Pulmonary artery endothelial cell (primary cell): ENCODE measurements around the gene RHOU. TPM values are rescaled to one million over a fixed set of nuclear protein-coding genes. Genes with fewer than 3 reads are reported as not detected.

ENCODE experiments used
- DNase-seq: peaks from one replicate; pipeline ENCODE4 v3.0.0-alpha.2; 2011; ENCODE audit warnings: low read depth, low spot score
- total RNA-seq: library from RNA; depleted of rRNA; stranded (reverse); fragments of >200 nt; gene quantifications from 2 replicates; pipeline ENCODE4 v1.2.3, GENCODE V29; 2014

The RHOU gene
- total RNA-seq, 1 donor from 2014 or later = 0.79 TPM

DNA sequence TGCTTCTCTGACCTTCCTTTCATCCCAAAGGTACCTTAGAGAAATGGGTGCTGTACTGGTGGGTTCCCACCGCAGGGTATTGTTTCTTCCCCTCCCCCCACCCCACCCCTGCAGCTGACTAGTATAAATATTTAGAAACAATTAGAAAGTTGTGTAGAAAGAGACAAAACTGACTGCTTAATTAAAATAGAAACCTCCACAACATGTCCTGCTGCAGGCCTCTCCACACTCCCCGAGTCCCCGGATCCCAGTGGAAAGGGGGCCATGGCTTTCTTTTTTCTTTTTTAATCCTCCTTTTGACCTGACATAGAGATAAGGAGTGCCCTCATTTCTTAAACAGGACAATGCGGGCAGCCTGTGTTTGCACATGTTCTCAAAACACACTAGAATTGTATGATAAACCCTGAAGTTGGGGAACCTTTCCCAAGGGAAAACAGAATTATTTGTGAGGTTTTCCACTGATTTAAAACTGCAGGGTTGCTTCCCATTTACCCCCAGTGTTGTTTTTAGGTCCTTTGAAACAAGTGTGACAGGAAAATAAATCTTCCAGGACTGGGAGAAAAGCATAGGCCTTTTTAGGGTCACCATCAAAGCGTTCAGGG lies 1.7 kb downstream of the RHOU start:
- DNase-seq = no peak

DNA sequence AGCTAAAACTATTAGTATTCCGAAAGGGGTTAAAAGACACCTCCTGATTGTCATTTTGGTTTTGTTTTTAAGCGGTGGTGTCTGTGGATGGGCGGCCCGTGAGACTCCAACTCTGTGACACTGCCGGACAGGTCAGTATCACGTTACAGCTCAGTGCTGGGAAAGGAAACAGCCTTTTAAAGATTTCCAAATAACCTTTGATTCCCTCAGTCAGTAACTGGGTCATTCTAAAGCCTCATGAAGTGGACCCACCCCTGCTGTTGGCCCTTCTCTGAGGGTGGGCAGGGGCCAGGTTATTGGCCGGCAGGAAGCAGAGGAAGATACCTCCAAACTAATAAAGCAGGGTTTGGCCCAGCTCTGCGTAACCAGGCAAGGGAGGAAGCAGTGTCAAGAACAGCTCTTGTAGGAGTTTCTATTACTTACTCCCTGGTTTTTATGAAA lies 2.3 kb downstream of the RHOU start:
- no peak for DNase-seq

DNA sequence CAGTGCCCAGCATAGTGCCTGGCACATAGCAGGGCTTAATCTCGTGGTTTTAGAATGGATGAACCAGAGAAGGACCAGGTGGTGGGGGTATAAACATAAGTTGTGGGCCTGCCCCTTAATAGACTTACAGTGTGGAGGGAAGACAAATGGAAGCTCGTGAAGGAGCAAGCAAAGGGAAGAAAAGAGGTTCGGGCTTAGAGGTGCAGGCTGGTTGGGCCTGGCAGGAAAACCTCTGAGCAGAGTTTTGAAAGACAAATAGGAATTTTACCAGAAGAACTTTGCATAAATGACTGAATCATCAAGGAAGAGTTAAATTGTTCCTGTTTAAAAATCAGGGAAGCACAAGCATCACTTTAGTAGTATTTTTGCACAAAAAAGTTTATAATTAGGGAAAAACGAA lies 4.5 kb downstream of the RHOU start:
- no peak for DNase-seq

DNA sequence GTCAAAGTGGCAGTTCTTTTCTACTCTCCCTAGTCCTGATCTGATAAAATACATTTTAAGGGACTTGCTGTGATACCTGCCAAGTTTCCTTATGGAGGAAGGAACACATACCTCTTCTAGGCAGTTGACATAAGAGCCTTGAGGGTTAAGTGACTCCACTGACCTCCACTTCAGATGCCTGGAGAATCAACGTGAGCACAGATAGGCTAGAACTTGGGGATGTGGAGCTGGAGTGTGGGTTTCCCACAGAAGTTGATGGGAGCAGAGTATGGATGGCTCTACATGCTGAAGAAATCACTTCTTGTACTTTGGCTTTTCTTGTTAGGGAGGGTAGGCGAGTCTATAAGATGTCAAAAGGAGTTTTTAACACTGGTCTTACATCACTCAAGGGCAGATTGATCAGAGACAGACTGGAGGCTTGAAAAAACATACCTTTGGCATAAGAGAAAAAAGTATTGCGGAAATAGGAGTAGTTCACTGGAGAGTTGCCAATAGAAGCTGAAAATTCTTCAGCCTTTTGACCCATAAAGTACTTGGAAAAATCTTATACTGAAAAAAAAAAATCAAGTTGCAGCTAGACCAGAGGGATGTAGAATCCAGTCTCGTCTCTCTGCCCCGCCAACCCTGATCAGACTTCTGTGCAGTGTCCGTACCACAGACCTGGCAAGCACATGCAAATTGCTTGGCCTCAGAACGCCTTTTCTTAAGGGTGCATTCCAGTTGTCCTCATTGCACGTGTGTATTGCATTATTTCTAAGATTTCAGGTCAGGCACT lies 5.5 kb downstream of the RHOU start:
- DNase-seq = no peak

DNA sequence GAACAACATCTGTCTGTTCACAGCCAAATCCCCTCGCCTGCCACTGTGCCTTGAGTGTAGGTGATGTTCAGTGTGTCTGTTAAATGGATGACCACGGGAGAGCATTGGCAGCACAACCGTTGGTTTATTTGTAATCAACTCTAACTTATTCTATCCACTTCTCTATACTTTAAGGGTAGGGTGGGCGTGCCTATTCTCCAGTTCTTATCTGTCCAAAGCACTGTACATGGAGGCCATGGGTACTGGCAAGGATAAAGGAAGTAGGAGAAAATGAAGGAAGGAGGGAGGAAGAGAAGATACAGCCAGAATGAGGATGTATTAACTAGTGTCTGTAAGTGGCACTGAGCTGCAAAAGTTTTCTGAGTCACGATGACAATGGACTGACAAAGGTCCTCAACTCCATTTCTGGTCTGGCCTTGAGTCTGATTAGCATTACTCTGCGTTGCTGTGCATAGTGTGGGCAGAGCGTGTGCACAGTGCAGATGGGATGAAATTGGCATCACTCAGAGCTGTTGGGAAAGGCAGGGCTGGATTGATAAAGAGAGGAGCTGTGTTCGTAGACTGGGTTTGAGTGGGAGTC lies 7.1 kb downstream of the RHOU start:
- no peak for DNase-seq

DNA sequence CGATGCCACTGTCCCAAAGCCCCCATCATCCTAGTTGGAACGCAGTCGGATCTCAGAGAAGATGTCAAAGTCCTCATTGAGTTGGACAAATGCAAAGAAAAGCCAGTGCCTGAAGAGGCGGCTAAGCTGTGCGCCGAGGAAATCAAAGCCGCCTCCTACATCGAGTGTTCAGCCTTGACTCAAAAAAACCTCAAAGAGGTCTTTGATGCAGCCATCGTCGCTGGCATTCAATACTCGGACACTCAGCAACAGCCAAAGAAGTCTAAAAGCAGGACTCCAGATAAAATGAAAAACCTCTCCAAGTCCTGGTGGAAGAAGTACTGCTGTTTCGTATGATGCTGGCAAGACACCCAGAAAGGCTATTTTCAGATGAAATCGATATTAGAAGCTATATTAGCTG lies 8.1 kb downstream of the RHOU start:
- DNase-seq = no peak

DNA sequence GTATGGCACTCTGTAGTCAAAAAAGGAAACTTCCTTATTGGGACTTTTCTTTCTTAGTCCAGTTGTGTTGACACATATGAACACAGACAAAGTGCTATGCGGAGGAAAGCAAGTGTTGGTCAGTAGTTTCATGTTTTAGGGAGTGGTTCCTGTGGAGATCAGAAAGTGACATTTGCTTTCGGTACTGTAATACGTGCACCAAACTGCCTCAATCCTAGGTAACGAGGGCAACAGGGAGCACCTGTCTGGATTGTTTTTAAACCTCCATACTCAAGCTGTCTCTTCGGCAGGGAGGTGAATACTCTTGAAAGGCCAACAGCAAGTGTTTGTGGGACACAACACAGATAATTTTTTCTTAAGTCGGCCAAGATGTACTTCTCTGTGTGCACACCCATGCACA lies 9.1 kb downstream of the RHOU start:
- no peak for DNase-seq

DNA sequence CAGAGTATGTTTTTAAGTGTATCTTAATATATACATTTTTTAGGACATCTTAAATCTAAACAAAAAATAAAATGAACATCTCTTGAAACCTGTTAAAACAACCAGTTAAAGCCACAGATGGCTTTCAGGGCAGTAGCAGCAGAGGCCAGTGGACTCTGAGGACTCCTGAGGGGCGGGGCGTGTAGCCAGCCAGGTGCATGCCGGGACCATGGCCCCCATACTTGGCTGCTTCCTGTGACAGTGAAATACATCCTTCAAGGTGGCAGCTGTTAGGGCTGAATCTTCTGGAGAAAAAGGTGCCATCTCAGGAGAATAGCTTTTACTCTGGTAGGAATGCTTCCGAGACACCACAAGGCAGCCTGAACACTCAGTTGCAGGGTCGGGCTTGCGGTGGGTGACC lies 9.6 kb downstream of the RHOU start:
- no peak for DNase-seq

DNA sequence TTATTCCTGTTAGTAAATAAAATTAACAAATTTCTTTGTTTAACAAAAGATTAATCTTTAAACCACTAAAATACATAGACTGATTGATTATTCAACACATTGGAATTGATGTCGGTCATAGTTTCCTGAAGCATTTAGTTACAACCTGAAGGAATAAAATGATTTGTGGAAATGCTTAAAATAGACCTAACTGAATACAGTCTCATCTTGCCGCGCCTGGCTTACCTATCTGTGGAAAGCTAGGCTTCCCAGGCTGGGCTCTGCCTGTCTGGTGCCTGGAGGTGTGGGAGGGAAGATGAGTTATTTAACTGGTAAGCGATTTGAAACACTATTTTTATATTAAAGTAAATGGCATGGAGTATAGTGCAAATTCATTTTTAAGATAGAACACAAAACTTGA lies 10.2 kb downstream of the RHOU start:
- DNase-seq = no peak

DNA sequence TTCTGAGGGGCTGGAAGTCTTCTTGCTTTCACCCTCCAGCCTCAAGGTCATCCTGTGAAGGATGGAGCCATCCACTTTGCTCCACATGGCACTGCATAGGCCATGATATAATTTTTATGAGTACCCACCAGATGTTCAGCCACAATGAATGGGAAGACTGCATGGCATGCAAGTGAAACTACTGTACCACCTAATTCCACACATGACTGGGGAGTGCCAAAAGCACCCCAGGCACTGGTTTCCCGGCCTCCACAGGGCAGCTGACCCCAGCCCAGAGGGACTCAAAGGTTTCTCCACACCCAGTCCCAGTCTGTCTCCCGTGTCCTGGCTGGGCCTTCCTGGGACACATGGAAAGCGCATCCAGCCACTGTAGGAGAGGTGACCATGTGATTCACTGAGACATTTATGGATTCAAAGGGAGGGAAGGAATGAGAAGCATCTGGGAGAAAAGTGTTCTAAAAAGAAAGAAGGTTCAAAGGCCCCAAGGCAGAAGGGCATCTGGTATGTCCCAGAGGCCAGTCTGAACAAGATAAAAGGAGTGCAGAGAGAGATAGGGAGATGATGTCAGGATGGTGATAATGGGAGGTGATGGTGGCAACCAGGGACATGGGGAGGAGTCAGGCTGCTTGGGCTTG lies 12.1 kb downstream of the RHOU start:
- DNase-seq = no peak

DNA sequence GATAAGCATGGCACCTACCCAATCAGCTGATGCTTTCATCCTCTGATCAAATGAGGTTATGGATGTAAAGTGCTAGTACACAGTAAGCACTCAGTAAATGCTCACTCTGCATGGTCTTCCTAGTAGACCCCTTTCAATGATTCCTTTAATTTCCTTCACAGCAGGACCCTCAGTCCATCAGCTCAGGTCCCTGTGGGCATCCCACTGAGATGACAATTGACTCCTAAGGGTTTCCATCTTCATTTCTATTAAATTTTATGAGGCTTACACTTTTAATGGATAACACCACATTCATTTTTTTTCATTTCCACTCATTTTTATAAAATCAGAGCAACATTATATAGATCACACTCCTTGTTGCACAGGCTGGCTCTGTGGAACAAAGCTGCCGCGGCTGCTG lies 12.8 kb downstream of the RHOU start:
- no peak for DNase-seq

DNA sequence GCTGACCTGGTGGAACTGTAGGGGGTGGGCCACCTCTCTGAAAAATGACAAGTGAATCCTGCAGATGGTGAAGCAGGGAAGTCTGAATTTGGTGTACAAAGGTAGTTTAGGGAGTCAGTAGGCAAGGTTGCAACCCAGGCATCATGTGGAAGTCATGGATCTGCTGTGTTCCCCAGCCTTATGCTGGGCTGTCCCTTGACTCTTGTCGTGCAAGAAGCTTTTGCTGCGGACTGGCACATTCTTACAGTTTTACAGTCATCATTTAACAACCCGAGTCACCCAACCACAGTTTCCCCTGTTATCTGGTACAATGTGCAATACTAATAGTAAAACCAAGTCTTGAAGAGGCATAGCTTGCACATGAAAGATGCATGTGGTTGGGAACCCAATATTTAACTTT lies 13.2 kb downstream of the RHOU start:
- no peak for DNase-seq

DNA sequence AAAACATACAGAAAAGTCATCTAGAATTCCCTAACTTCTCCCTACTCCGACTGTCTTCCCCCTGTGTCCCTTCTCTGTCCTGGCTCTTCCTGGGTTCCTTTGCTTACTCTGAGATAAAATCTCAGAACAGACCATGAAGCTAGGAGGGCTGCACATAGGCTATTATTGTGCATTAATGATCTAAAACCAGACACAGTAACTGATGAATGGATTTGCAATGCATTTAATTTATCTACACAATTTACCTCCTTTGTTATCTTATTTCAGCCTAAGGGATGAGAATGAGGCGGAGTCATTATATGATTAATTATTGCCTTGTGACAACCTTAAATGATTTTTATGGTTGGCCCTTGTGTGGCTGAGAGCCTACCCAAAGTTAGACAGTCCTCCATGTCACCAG lies 14.5 kb downstream of the RHOU start:
- DNase-seq = no peak

DNA sequence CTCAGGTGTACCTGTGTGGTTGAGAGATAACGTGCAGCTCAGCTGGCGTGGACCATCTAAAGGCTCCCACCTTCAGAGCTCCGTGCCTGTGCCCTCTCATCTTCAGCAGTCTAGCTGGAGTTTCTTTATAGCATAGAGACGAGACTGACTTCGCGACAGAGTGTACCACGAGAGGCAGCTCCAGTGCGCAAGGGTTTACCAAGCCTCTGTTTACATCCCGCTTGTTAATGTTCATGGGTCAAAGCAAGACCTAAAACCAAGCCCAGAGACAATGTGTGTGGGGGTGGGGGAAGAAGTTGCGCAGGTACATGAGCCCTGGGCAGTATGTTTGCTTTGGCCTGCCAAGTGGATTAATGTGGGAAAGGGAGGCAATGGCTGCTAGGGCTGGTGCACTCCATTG lies 15.6 kb downstream of the RHOU start:
- no peak for DNase-seq

DNA sequence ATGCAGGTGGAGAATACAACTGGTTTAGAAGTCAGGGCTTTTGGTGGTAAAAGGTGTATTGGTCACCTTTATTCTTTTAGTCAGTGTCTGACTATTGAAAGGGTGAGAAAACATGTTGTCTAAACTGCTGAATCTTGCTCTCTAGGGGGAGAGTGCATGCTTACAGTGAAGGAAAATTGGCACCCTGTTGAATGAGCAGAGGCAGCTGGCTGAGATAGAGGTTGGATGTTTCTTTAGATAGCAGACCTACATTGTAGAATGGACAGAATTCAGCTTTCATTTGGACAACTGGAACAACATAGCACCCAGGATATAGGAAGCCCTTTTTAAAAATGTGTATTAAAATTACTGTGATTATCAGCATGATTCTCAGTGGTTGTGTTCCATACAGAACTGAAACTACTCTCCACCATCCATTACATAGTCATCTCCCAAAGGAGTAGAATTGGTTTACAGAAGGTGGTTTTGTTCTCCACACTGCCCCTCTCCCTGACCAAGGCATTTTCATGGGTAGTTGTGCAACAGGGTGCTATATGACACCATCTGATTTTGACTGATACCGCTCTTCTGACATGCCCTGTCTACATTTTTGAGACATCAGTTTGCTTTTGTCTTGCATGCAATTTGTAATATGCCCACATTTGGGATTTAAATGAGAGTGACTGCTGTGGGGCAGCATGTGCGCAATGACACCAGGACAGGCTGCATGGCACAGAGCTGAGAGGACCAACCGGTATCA lies 16.2 kb downstream of the RHOU start:
- DNase-seq = no peak

DNA sequence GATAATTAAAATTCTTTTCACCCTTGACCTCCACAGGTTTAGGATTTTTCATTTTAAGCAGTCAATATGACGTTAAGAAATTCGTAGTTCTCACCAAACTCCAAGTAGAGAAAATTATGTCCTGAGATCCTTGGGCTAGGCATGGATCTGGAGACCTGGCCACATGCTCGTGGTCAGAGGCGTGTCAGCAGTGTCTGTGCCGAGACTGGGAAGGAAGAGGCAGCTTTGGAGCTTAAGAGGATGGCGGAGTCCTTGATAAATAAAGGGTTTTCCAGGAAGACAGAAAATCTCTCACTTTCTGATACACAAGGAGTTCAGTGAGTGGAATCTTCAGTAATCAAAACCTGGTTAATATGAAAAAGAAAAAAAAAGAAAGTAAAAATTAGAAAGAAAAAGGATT lies 17.0 kb downstream of the RHOU start:
- no peak for DNase-seq

DNA sequence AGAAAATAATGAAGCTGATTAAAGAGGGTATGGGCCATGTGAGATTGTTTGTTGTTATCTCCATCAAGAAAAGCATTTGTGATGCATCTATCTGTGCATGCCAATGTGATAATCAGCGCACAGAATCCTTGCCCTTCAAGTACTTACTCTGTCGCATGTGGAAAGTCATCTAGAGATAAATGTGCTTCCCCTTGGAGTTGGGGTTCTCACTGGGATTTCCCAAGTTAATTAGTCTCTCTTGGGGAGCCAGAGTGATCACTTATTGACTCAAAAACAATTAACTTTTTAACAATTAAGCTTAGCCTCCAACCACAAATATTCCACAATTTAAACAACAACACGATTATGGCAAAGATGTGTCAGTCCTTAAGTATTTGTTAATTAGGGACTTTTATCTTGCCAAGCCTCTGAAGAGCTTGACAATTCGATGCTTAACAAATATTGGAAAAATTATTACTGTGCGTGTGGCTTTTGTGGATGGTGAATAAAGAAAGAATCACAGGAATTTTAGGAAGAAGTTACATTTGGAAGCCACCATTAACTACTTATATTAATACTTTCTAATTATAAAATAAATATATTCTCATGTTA lies 17.5 kb downstream of the RHOU start:
- DNase-seq = no peak

DNA sequence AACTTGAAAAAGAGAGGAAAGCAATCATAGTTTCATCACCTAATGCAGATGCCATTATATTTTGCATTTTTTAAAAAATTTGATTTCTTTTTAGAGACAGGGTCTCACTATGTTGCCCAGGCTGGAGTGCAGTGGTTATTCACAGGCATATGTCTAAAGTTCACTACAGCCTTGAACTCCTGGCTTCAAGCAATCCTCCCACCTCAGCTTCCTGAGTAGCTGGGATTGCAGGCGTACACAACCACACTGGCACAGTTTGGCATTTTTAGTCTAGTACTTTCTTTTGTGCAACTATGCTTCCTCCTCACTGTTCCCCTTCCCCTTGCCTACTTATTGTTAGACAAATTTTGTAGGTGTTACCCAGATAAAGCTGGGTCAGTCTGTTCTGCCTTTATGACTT lies 18.0 kb downstream of the RHOU start:
- DNase-seq = no peak

DNA sequence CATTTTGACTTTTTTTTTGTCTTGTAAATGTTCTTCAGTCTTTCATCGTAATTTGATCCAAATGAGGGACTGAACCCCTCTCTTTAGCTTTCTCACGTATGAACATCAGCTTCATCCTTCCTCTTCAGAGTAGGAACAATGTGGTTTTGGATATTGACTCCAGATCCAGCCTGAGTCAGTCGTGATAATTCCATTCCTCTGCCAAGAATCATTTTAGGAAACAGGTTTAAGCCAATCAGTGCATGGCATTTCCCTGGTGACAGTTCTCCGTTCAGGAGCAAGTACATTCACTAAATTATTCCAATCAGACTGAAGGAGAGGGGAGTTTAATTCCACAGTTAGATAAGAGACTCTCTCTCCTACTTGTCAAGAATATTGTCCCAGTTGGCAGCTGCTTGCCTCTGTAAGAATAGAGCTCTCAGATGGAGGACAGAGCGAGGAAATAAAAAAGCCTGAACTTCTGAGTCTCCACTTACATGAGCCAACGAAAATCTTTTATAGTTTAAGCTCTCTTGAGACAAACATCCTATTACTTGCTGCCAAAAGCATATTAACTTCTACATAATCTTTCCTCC lies 18.6 kb downstream of the RHOU start:
- no peak for DNase-seq

DNA sequence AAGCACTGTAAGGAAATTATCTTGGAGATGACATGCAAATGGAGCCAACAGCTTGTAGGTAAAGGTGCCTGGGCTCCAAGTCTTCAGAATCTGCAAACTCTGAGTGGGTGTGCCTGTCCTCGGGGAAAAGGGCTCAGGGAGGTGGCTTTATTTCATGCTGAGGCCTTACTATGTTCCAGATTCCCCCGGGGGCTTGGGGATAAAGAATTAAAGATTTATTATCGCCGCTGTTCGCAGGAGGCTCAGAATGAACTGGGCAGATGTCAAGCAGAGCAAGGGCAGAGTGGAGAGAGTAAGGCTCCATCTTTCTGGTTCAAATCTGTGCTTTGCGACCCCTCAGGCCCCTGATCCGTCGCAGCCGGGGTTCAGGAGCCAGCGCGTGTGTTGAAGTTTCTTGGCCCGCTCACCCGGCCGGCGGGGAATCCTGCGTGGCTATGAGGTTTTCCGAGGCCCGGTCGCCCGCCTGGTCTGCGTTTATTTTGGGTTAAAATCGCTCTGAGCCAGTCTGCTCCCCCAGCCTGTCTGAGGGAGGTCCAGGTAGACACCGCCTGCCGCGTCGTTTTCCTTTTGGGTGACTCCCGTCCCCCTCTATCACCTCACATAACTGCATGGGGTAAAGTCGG lies 19.5 kb downstream of the RHOU start:
- DNase-seq = no peak

DNA sequence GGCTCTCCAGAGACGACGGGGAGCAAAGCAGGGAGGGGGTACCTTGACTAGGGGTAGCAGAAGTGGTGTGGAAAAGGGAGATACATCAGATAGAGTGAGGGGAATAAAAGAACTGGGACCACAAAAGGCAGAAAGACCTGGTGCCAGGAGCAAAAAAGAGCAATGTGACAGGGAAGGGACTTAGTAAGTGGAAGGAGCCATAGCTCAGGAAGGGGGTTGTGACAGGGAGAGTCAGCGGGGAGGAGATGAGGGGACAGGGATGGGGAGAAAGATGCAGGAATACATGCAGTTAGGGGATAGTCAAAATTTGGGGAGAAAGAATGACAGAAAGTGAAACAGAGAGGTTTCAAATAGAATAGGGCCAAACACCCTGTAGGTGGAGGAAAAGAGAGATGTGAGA lies 20.5 kb downstream of the RHOU start:
- no peak for DNase-seq
